A673 (cell line): ENCODE results near the gene CENPW. TPM values are rescaled to one million over a fixed set of nuclear protein-coding genes. Genes with fewer than 3 reads are reported as not detected.
A peak's percentile ranks its signal among the peaks of the same experiment; 100 is the strongest.

Source experiments
- BruUV-seq: library from RNA; stranded (reverse); fragments of 400-500 nt; replicated peaks from 2 replicates; lab custom pipeline; 2021; lab: Mats Ljungman, UMichigan
- CTCF ChIA-PET: fragments of 300-600 bp; sonication (Branson Sonifier 250); formaldehyde crosslinking; loops from one replicate; lab custom pipeline; 2022; ENCODE audit warnings: antibody characterized with exemption; lab: Charles Lee
- POLR2A ChIA-PET: fragments of 300-600 bp; sonication (Branson Sonifier 250); formaldehyde crosslinking; loops from one replicate; lab custom pipeline; 2022; ENCODE audit warnings: antibody characterized with exemption; ENCODE audit not compliant: low non-redundant PET; lab: Charles Lee
- DNase-seq: peaks from one replicate; pipeline ENCODE4 v3.0.0-alpha.2; 2015; ENCODE audit warnings: low spot score
- H3K27ac ChIP-seq: fragments of 200-600 bp; sonication (generic); 2 replicates; pipeline ENCODE4 v1.5.1; 2016; ENCODE audit warnings: mixed run types, low read depth, mild to moderate bottlenecking, mixed read lengths, antibody characterized with exemption, low read length; ENCODE audit not compliant: poor library complexity, severe bottlenecking
- H3K27me3 ChIP-seq: fragments of 200-600 bp; sonication (generic); replicated peaks from 2 replicates; pipeline ENCODE4 v1.6.1; 2017; ENCODE audit warnings: mixed run types, low read depth, mild to moderate bottlenecking, mixed read lengths, antibody characterized with exemption, low read length; ENCODE audit not compliant: insufficient read depth, poor library complexity
- H3K36me3 ChIP-seq: fragments of 200-600 bp; sonication (generic); 2 replicates; pipeline ENCODE4 v1.6.1; 2016; ENCODE audit warnings: mixed run types, mild to moderate bottlenecking, mixed read lengths, antibody characterized with exemption, low read length; ENCODE audit not compliant: insufficient read depth, poor library complexity, severe bottlenecking
- H3K4me1 ChIP-seq: fragments of 200-600 bp; sonication (generic); 2 replicates; pipeline ENCODE4 v1.6.1; 2017; ENCODE audit warnings: mixed run types, mild to moderate bottlenecking, mixed read lengths, antibody characterized with exemption, low read length; ENCODE audit not compliant: insufficient read depth, poor library complexity, severe bottlenecking
- H3K4me3 ChIP-seq: fragments of 200-600 bp; sonication (generic); 2 replicates; pipeline ENCODE4 v1.5.1; 2016; ENCODE audit warnings: low read depth, mixed run types, mild to moderate bottlenecking, mixed read lengths, low read length; ENCODE audit not compliant: poor library complexity, severe bottlenecking
- H3K9me3 ChIP-seq: fragments of 200-600 bp; sonication (generic); 2 replicates; pipeline ENCODE4 v1.6.1; 2016; ENCODE audit warnings: mixed run types, low read depth, mild to moderate bottlenecking, mixed read lengths, antibody characterized with exemption, low read length; ENCODE audit not compliant: poor library complexity, severe bottlenecking
- CTCF ChIP-seq: fragments of 300-800, 200-600 bp; sonication (generic); conservative IDR thresholded peaks from 2 replicates; pipeline ENCODE4 v1.5.1; 2017; ENCODE audit warnings: low read depth, mild to moderate bottlenecking, antibody characterized with exemption, low read length, moderate library complexity, mixed read lengths
- EZH2 ChIP-seq: fragments of 200-600 bp; sonication (generic); IDR thresholded peaks from 2 replicates; pipeline ENCODE4 v1.6.1; 2017; ENCODE audit warnings: borderline replicate concordance, low read depth, mild to moderate bottlenecking, mixed read lengths, antibody characterized with exemption, low read length; ENCODE audit not compliant: poor library complexity, severe bottlenecking
- intact Hi-C: fragments of 100-400 bp; cut with micrococcal nuclease; formaldehyde crosslinking; loops from one replicate; pipeline ENCODE4 v1.10.0; 2022; ENCODE audit not compliant: unreplicated experiment
- total RNA-seq: library from RNA; stranded (reverse); gene quantifications from 2 replicates; pipeline ENCODE4 v1.2.3, GENCODE V29; 2021

CENPW gene
- total RNA-seq, 1 experiment from 2014 or later = 78.4 TPM

GRCh38 chr6:126300735-126301134 is 39.2 kb upstream of the CENPW start:
- intact Hi-C loops = no loop called here
- ChIA-PET POLR2A (no interaction called here), CTCF (no interaction called here)
- TF ChIP-seq CTCF (no peak), EZH2 (no peak)
- H3K36me3 ChIP-seq = no peaks in the 10 kb centered on the region
- no peaks in the 10 kb centered on the region for H3K4me1 ChIP-seq
- no peaks in the 10 kb centered on the region for H3K27me3 ChIP-seq
- H3K9me3 ChIP-seq = no peaks in the 10 kb centered on the region
- no peak overlapping the region for H3K4me3 ChIP-seq
- BruUV-seq = no TSS peak
- no peak for DNase-seq
- H3K27ac ChIP-seq = no peak overlapping the region

GRCh38 chr6:126302191-126302590 is 37.7 kb upstream of the CENPW start:
- Histone ChIP-seq H3K27ac (no peak overlapping the region), H3K4me1 (no peaks in the 10 kb centered on the region), H3K27me3 (no peaks in the 10 kb centered on the region), H3K9me3 (no peaks in the 10 kb centered on the region), H3K4me3 (no peak overlapping the region), H3K36me3 (no peaks in the 10 kb centered on the region)
- intact Hi-C loops = no loop called here
- CTCF ChIA-PET = no interaction called here
- TF ChIP-seq CTCF (no peak), EZH2 (no peak)
- POLR2A ChIA-PET = no interaction called here
- DNase-seq = no peak
- no TSS peak for BruUV-seq

- H3K27me3 ChIP-seq = no peaks in the 10 kb centered on the region
- BruUV-seq = no TSS peak
- H3K27ac ChIP-seq = no peak overlapping the region
- TF ChIP-seq CTCF = no peak
- no peak for TF ChIP-seq EZH2
- H3K4me3 ChIP-seq = no peak overlapping the region
- no peaks in the 10 kb centered on the region for H3K9me3 ChIP-seq
- no peaks in the 10 kb centered on the region for H3K4me1 ChIP-seq
- no peaks in the 10 kb centered on the region for H3K36me3 ChIP-seq
- CTCF ChIA-PET = no interaction called here
- POLR2A ChIA-PET = no interaction called here
- DNase-seq = peak; percentile 3
- intact Hi-C loops = no loop called here
Observed at GRCh38 chr6:126307849-126308248, 32.1 kb upstream of the CENPW start.
